Measurements from ENCODE around the gene IARS1.
A peak's percentile ranks its signal among the peaks of the same experiment; 100 is the strongest.

The IARS1 gene

GRCh38 chr9:92295240-92295790 is 1.8 kb upstream of the IARS1 start:
- DNase-seq: no peak

DNA sequence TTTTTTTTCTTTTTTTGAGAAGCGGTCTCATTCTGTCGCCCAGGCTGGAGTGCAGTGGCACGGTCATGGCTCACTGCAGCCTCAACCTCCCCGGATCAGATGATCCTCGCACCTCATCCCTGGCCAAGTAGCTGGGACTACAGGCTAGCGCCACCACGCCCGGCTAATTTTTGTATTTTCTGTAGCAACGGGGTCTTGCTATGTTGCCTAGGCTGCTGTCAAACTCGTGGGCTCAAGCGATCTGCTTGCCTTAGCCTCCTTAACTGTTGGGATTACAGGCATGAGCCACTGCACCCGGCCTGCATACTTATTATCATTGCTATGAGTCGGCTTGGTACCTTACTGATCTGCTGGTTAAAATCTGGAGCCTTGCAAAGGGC is 790 bp upstream of the IARS1 start:
- DNase-seq: no peak

- DNase-seq: no peak
Observed at GRCh38 chr9:92293075-92293354, 482 bp downstream of the IARS1 start.

GRCh38 chr9:92292338-92293074 is 991 bp downstream of the IARS1 start:
- no peak for DNase-seq

DNA sequence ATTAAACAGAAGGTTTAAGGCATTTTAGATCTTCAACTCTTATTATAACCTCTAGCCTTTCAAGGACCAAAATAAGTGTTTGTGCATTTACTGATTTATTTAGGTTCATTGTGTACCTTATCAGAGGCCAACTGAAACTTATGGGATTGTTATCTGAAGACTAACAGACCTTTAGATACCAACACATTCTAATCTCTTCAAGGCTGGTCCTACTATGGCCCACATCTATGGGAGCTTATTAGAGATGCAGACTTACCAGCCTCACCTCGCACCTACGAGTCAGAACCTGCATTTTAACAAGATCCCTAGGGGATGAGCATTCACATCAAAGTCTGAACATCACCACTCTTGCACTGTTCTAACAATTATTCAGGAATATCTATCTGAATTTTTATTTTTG is 1.9 kb downstream of the IARS1 start:
- DNase-seq: no peak

GRCh38 chr9:92290785-92291429 is 2.6 kb downstream of the IARS1 start:
- no peak for DNase-seq

GRCh38 chr9:92289708-92290390 is 3.6 kb downstream of the IARS1 start:
- DNase-seq: no peak

DNA sequence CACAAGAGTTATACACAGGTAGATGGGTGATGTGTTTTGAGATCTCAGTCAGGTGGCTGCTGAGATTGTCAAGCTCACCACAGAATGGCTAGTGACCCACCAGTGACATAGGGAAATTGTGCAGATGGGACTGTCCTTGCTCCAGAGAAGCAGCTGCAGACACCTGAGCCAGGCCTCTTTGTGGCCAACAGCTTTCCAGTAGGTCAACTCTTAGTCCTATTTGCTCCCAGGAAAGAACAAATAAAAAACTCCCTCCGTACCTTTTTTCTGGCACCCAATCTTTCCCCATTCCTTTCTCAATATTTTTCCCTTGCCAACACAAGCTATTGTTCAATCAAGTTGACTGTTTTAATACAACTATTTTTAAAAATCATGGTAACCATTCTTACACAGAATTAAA is 14.2 kb downstream of the IARS1 start:
- no peak for DNase-seq

GRCh38 chr9:92278110-92278509 is 15.4 kb downstream of the IARS1 start:
- no peak for DNase-seq

DNA sequence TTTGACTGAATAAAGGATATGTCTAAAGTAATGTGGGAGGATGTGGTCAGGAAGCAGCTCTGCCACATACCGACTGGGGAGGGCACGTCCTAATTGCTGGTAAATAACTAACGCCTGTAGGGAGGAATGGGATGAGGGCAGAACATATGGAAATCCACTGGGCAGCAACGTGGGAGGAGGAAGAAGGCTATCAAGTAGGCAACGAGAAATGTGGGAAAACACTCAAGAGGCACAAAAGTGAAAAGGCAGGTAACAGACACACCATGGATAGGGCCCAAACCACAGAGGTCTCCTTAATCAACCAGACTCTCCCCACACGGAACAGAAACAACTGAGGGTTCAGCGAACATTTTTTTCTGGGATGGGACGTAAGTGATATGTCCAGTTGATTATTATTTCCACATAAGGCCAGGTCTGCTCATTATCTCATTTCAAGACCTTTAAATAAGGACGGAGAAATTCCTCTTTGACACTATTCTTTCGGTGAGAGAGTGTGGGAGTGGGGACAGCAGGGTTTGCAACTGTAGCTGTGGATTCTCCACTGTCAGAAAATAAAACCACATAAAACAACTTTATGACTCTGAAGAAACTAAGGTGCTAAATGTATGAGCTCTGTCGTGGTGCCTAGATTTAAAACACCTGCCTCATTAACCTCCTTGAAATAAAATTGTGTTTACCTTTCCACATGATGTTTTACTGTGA is 17.0 kb downstream of the IARS1 start:
- DNase-seq: no peak

- no peak for DNase-seq
Observed at GRCh38 chr9:92275541-92275940, 18.0 kb downstream of the IARS1 start.

DNA sequence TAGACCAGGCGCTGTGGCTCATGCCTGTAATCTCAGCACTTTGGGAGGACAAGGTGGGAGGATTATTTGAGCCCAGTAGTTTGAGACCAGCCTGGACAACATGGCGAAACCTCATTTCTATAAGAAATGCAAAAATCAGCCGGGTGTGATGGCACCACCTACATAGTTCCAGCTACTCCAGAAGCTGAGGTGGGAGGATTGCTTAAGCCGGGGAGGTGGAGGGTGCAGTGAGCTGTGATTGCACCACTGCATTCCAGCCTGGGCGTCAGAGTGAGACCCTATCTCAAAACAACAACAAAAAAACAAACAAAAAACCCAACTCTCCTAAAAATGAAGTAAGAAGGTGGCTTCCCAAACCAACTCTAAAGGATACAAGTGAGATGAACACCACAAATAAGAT is 23.0 kb downstream of the IARS1 start:
- no peak for DNase-seq

GRCh38 chr9:92266486-92266885 is 27.0 kb downstream of the IARS1 start:
- no peak for DNase-seq

DNA sequence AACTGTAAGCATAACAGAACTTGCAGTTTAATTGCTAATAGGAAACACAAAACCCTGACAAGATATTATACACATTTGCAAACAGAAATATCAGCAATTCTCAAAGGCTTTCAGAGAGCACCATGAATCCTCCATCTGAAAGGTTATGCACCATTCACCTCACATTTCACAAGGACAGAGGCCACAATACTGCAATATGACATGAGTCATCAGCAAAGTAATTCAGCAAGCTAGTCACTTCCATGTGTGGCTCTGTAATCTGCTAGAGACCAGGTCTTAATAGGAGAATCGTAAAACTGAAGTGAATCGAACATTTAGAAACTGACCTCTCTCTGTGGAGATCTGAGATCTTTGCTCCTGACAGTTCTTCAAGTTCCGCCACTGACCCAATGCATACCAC is 28.3 kb downstream of the IARS1 start:
- no peak for DNase-seq

DNA sequence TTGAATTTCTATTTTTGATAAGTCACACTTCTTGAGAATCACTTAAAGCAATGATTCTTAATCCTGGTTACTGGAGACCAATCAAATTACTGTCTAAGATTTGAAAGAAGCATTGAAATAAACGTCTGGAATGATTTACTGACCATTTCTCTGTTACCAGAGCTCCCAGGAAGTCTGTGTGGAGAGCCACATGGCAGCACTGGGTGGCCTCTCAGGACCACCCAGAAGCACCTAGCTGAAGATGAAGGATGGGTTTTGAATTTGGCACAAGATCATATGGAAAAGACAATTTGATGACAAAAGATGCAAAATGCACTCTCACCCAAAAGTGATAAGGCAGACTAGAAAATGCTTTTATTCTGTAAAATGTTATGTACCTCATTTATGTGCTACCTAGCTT is 30.4 kb downstream of the IARS1 start:
- DNase-seq: no peak

GRCh38 chr9:92257327-92257726 is 36.2 kb downstream of the IARS1 start:
- DNase-seq: peak in 1 of 2 experiments; percentile 7

- no peak for DNase-seq
Observed at GRCh38 chr9:92254381-92255337, 38.8 kb downstream of the IARS1 start.

DNA sequence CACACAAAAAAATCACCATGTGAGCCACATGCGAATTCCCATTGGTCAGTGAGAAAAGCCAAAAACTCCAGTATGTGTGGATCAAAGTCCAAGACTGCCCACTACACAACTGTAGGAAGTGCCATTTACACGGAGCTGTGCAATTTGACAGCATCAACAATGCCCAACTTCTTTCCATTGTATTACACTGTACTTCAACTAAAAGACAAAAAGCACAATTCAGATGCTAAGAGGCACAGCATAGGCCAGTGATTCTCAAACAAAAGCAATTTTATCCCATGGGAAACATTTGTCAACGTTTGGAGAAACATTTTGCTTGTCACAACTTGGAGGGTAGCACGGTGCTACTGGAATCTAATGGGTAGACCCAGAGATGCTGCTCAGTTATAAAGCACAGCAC is 39.8 kb downstream of the IARS1 start:
- DNase-seq: no peak

DNA sequence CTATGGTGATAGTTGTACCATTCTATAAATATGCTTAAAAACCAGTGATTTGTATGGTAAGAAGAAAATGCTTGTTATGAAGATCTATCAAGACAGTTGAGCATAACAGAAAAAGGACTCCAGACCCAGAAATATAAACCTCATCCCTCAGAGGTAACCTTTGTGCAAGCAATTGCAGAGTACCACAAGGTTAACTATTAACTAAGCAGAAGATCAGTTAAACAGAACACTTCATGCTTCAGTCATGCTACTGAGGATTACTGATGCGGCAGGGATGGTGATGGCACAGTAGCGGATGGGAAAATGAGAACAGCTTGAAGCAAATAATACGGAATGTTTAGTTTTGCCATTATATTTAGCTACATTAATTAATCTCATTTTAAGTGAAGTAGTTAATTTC is 45.5 kb downstream of the IARS1 start:
- no peak for DNase-seq

- DNase-seq: no peak
Observed at GRCh38 chr9:92247296-92247695, 46.2 kb downstream of the IARS1 start.

- DNase-seq: no peak
Observed at GRCh38 chr9:92245005-92245797, 48.3 kb downstream of the IARS1 start.
